HEK293 (cell line): Measurements from ENCODE around the gene SLC14A1.

ENCODE experiments used
- CTCF ChIA-PET: fragments of 350-600 bp; formaldehyde crosslinking; extraction: SDS; loops from one replicate; lab custom pipeline; 2021; ENCODE audit warnings: antibody characterized with exemption; lab: Yijun Ruan, JAX
- POLR2A ChIA-PET: fragments of 300-600 bp; formaldehyde crosslinking; extraction: SDS; loops from one replicate; lab custom pipeline; 2020; ENCODE audit warnings: antibody characterized with exemption, inconsistent platforms; lab: Yijun Ruan, JAX
- H3K27ac ChIP-seq: fragments of 200-500 bp; sonication (Bioruptor generic); 2 replicates; pipeline ENCODE4 v1.5.1; 2014; ENCODE audit warnings: low read depth, low read length, control low read depth, inconsistent platforms; ENCODE audit errors: extremely low read depth
- H3K36me3 ChIP-seq, 2 experiments: fragments of 200-500 bp in 1 of 2; sonication (Bioruptor generic) in 1 of 2; 1 replicate in 1 of 2; 2 replicates in 1 of 2; pipeline ENCODE4 v1.5.1; 2014 to 2017; ENCODE audit warnings: inconsistent platforms in 2 of 2, low read length in 2 of 2; ENCODE audit not compliant: control insufficient read depth in 2 of 2, insufficient read depth in 1 of 2
- H3K4me1 ChIP-seq: fragments of 200-500 bp; sonication (Bioruptor generic); 2 replicates; pipeline ENCODE4 v1.5.1; 2014; ENCODE audit warnings: mild to moderate bottlenecking, low read length, inconsistent platforms; ENCODE audit not compliant: control insufficient read depth, insufficient read depth
- H3K4me3 ChIP-seq: 2 replicates; pipeline ENCODE4 v1.5.1; 2011; ENCODE audit warnings: low read depth, mild to moderate bottlenecking, control low read depth, low read length, moderate library complexity
- H3K9me3 ChIP-seq: fragments of 200-500 bp; sonication (Bioruptor generic); 2 replicates; pipeline ENCODE4 v1.5.1; 2014; ENCODE audit warnings: low read depth, low read length, inconsistent platforms; ENCODE audit not compliant: control insufficient read depth, insufficient read depth
- KLF16 ChIP-seq: fragments of 450-650 bp; formaldehyde crosslinking; IDR thresholded peaks from 2 replicates; pipeline ENCODE4 v1.5.1; 2017; ENCODE audit warnings: missing biosample characterization, missing genetic modification characterization
- OVOL3 ChIP-seq: fragments of 450-650 bp; formaldehyde crosslinking; IDR thresholded peaks from 2 replicates; pipeline ENCODE4 v1.5.1; 2016; ENCODE audit warnings: missing biosample characterization, missing genetic modification characterization
- REST ChIP-seq: fragments of 450-650 bp; formaldehyde crosslinking; IDR thresholded peaks from 2 replicates; pipeline ENCODE4 v1.5.1; 2016; ENCODE audit warnings: missing biosample characterization, missing genetic modification characterization
- ZBTB48 ChIP-seq: fragments of 450-650 bp; formaldehyde crosslinking; IDR thresholded peaks from 2 replicates; pipeline ENCODE4 v1.5.1; 2016; ENCODE audit warnings: missing biosample characterization, missing genetic modification characterization
- ZBTB6 ChIP-seq: fragments of 450-650 bp; formaldehyde crosslinking; IDR thresholded peaks from 2 replicates; pipeline ENCODE4 v1.5.1; 2017; ENCODE audit warnings: missing biosample characterization, missing genetic modification characterization
- ZFP3 ChIP-seq: fragments of 450-650 bp; formaldehyde crosslinking; IDR thresholded peaks from 2 replicates; pipeline ENCODE4 v1.5.1; 2016; ENCODE audit warnings: low read depth, missing biosample characterization, missing genetic modification characterization
- ZNF132 ChIP-seq: fragments of 450-650 bp; formaldehyde crosslinking; IDR thresholded peaks from 2 replicates; pipeline ENCODE4 v1.5.1; 2017; ENCODE audit warnings: missing biosample characterization, missing genetic modification characterization, borderline replicate concordance
- ZNF148 ChIP-seq: fragments of 450-650 bp; formaldehyde crosslinking; IDR thresholded peaks from 2 replicates; pipeline ENCODE4 v1.5.0; 2017; ENCODE audit warnings: missing biosample characterization, missing genetic modification characterization, borderline replicate concordance
- ZNF169 ChIP-seq: fragments of 450-650 bp; formaldehyde crosslinking; IDR thresholded peaks from 2 replicates; pipeline ENCODE4 v1.5.1; 2016; ENCODE audit warnings: missing biosample characterization, missing genetic modification characterization
- ZNF174 ChIP-seq: fragments of 450-650 bp; formaldehyde crosslinking; IDR thresholded peaks from 2 replicates; pipeline ENCODE4 v1.5.0; 2017; ENCODE audit warnings: missing biosample characterization, mild to moderate bottlenecking, missing genetic modification characterization
- ZNF23 ChIP-seq: fragments of 450-650 bp; formaldehyde crosslinking; IDR thresholded peaks from 2 replicates; pipeline ENCODE4 v1.5.1; 2016; ENCODE audit warnings: missing biosample characterization, missing genetic modification characterization, borderline replicate concordance
- ZNF248 ChIP-seq: fragments of 450-650 bp; formaldehyde crosslinking; IDR thresholded peaks from 2 replicates; pipeline ENCODE4 v1.5.1; 2017; ENCODE audit warnings: missing biosample characterization, missing genetic modification characterization
- ZNF423 ChIP-seq: fragments of 450-650 bp; formaldehyde crosslinking; IDR thresholded peaks from 2 replicates; pipeline ENCODE4 v1.5.1; 2016; ENCODE audit warnings: missing biosample characterization, missing genetic modification characterization
- ZNF473 ChIP-seq: fragments of 450-650 bp; formaldehyde crosslinking; IDR thresholded peaks from 2 replicates; pipeline ENCODE4 v1.5.1; 2017; ENCODE audit warnings: missing biosample characterization, missing genetic modification characterization
- ZNF501 ChIP-seq: fragments of 450-650 bp; formaldehyde crosslinking; IDR thresholded peaks from 2 replicates; pipeline ENCODE4 v1.5.1; 2016; ENCODE audit warnings: missing biosample characterization, missing genetic modification characterization
- ZNF558 ChIP-seq: fragments of 450-650 bp; formaldehyde crosslinking; IDR thresholded peaks from 2 replicates; pipeline ENCODE4 v1.5.1; 2016; ENCODE audit warnings: missing biosample characterization, missing genetic modification characterization
- ZNF596 ChIP-seq: fragments of 450-650 bp; IDR thresholded peaks from 2 replicates; pipeline ENCODE4 v1.5.0; 2018; ENCODE audit warnings: missing biosample characterization, mild to moderate bottlenecking, missing genetic modification characterization, moderate library complexity
- ZNF600 ChIP-seq: fragments of 450-650 bp; formaldehyde crosslinking; IDR thresholded peaks from 2 replicates; pipeline ENCODE4 v1.5.1; 2016; ENCODE audit warnings: missing biosample characterization, missing genetic modification characterization
- ZNF610 ChIP-seq: fragments of 450-650 bp; formaldehyde crosslinking; IDR thresholded peaks from 2 replicates; pipeline ENCODE4 v1.5.1; 2016; ENCODE audit warnings: missing biosample characterization, missing genetic modification characterization, borderline replicate concordance
- ZNF747 ChIP-seq: fragments of 450-650 bp; formaldehyde crosslinking; IDR thresholded peaks from 2 replicates; pipeline ENCODE4 v1.5.1; 2016; ENCODE audit warnings: missing biosample characterization, missing genetic modification characterization
- ZSCAN23 ChIP-seq: fragments of 450-650 bp; formaldehyde crosslinking; IDR thresholded peaks from 2 replicates; pipeline ENCODE4 v1.5.1; 2016; ENCODE audit warnings: missing biosample characterization, missing genetic modification characterization

The SLC14A1 gene

GRCh38 chr18:45708831-45709230 is 15.2 kb upstream of the SLC14A1 start:
- H3K4me1 ChIP-seq, result no peaks in the 10 kb centered on the region
- H3K36me3 ChIP-seq, result no peaks in the 10 kb centered on the region
- POLR2A ChIA-PET, result no interaction called here
- CTCF ChIA-PET, result interaction anchor here (0.6 to 2.0 kb wide), 4 partner anchors 14 to 170 kb away, joined by 3 to 7 read pairs (median 4); no protein-coding TSS in a partner anchor
- no peak overlapping the region for H3K27ac ChIP-seq
- H3K4me3 ChIP-seq, result no peak overlapping the region
- no peaks in the 10 kb centered on the region for H3K9me3 ChIP-seq
- TF ChIP-seq ZNF473 (tag by site-specific recombination) (no peak), ZNF600 (tag by site-specific recombination) (no peak), ZNF596 (tag by site-specific recombination) (no peak), ZNF423 (tag by site-specific recombination) (no peak), ZBTB48 (tag by site-specific recombination) (no peak)

- TF ChIP-seq ZNF148 (tag by site-specific recombination) (no peak), ZNF132 (tag by site-specific recombination) (no peak), ZFP3 (tag by site-specific recombination) (no peak), ZNF169 (tag by site-specific recombination) (no peak), ZBTB6 (tag by site-specific recombination) (no peak), REST (tag by site-specific recombination) (no peak), ZNF501 (tag by site-specific recombination) (no peak), ZSCAN23 (tag by site-specific recombination) (no peak), ZNF23 (tag by site-specific recombination) (no peak), KLF16 (tag by site-specific recombination) (no peak), OVOL3 (no peak), ZNF610 (tag by site-specific recombination) (no peak), ZNF747 (tag by site-specific recombination) (no peak), ZNF558 (tag by site-specific recombination) (no peak), ZNF174 (tag by site-specific recombination) (no peak), ZNF248 (tag by site-specific recombination) (no peak)
- H3K27ac ChIP-seq, result no peak overlapping the region
- H3K4me3 ChIP-seq, result no peak overlapping the region
- no peaks in the 10 kb centered on the region for H3K9me3 ChIP-seq
- H3K36me3 ChIP-seq, result no peaks in the 10 kb centered on the region
- H3K4me1 ChIP-seq, result no peaks in the 10 kb centered on the region
- CTCF ChIA-PET, result interaction anchor here (1.0 to 1.3 kb wide), 3 partner anchors 11 to 46 kb away, joined by 3 to 5 read pairs (median 5); no protein-coding TSS in a partner anchor
- POLR2A ChIA-PET, result no interaction called here
These were observed 11.9 kb upstream of the SLC14A1 start for GRCh38 chr18:45712061-45712460.
